K562 (cell line): ENCODE measurements around the gene SCN4B. TPM values are rescaled to one million over a fixed set of nuclear protein-coding genes. Genes with fewer than 3 reads are reported as not detected.

Experiments used
- ILK ChIP-seq: fragments of 450-650 bp; IDR thresholded peaks from 2 replicates; pipeline ENCODE4 v1.6.1; 2016; ENCODE audit warnings: missing genetic modification characterization, low read depth, mild to moderate bottlenecking, missing compliant biosample characterization, moderate library complexity, borderline replicate concordance
- IRF2 ChIP-seq: sonication (generic); formaldehyde crosslinking; IDR thresholded peaks from 2 replicates; pipeline ENCODE4 v1.8.1; 2022; ENCODE audit warnings: mild to moderate bottlenecking, missing genetic modification reagents
- MLLT1 ChIP-seq, 2 experiments: fragments of 450-650 bp; IDR thresholded peaks; 2 replicates each; pipeline ENCODE4 v1.6.1; 2016
- PBX2 ChIP-seq, 2 experiments: IDR thresholded peaks in 1 of 2; conservative IDR thresholded peaks in 1 of 2; 2 replicates each; pipeline ENCODE4 v1.6.1; 2016; ENCODE audit warnings: low read depth in 2 of 2, mild to moderate bottlenecking in 1 of 2, missing compliant biosample characterization in 1 of 2, missing genetic modification characterization in 1 of 2, moderate library complexity in 1 of 2
- PRPF4 ChIP-seq: fragments of 200-400 bp; formaldehyde crosslinking; IDR thresholded peaks from one replicate; pipeline ENCODE4 v1.6.1; 2017; ENCODE audit warnings: low read length, low read depth, mild to moderate bottlenecking; ENCODE audit not compliant: insufficient read depth, poor library complexity, severe bottlenecking
- SIN3A ChIP-seq, 2 experiments: fragments of 150-350 bp in 1 of 2; IDR thresholded peaks; 2 replicates each; pipeline ENCODE4 v1.6.1; 2011 to 2016; ENCODE audit warnings: borderline replicate concordance in 2 of 2, low read depth in 2 of 2, low read length in 2 of 2, mild to moderate bottlenecking in 2 of 2, moderate library complexity in 2 of 2; ENCODE audit not compliant: control insufficient read depth in 1 of 2
- TEAD2 ChIP-seq: fragments of 450-650 bp; IDR thresholded peaks from 2 replicates; pipeline ENCODE4 v1.6.1; 2016; ENCODE audit warnings: missing genetic modification characterization, control low read depth, missing compliant biosample characterization
- ZKSCAN1 ChIP-seq: fragments of 150-350 bp; IDR thresholded peaks from 2 replicates; pipeline ENCODE4 v1.6.1; 2016; ENCODE audit warnings: low read depth, low read length
- polyA plus RNA-seq, 8 experiments: library from polyadenylated mRNA; depleted of rRNA in 4 of 8; stranded (reverse) in 5 of 8; unstranded in 3 of 8; fragments of >200 nt; fragmentation: Nextera tagmentation in 2 of 8; fragmentation: Illumina TruSeq in 1 of 8; extraction: Ambion mirVana in 2 of 8; extraction: Trizol in 1 of 8; gene quantifications; 2 replicates each; pipeline versions ENCODE4 v1.2.1 to v1.2.3, GENCODE V29; 2011 to 2014; ENCODE audit warnings: inconsistent platforms in 1 of 8, missing spikeins in 1 of 8
- total RNA-seq, 7 experiments: library from RNA; depleted of rRNA in 6 of 7; stranded (reverse); fragments of >200 nt in 6 of 7; fragmentation: Illumina TruSeq in 2 of 7; extraction: Trizol in 2 of 7; gene quantifications; 2 replicates each; pipeline versions ENCODE4 v1.2.1 to v1.2.3, GENCODE V29; 2011 to 2021; ENCODE audit warnings: low replicate concordance in 1 of 7
- TF ChIP-seq, protein P1 (sequence below): fragments of 250-450 bp; sonication (Bioruptor Pico); IDR thresholded peaks from 2 replicates; pipeline ENCODE4 v1.4.0; 2020; ENCODE audit warnings: mild to moderate bottlenecking, moderate library complexity, borderline replicate concordance
- TF ChIP-seq, protein P2 (sequence below): fragments of 250-450 bp; sonication (Bioruptor Pico); IDR thresholded peaks from 2 replicates; pipeline ENCODE4 v1.5.0; 2021; ENCODE audit warnings: mild to moderate bottlenecking, borderline replicate concordance
- TF ChIP-seq, protein P3 (sequence below), 2 experiments: fragments of 450-650 bp in 1 of 2; sonication (generic) in 1 of 2; formaldehyde crosslinking; conservative IDR thresholded peaks; 2 replicates each; pipeline versions ENCODE4 v1.4.0 to v1.8.1; 2020 to 2022; ENCODE audit warnings: mild to moderate bottlenecking in 1 of 2, missing genetic modification reagents in 1 of 2
- TF ChIP-seq, protein P4 (sequence below): fragments of 250-450 bp; sonication (Bioruptor Pico); IDR thresholded peaks from 2 replicates; pipeline ENCODE4 v1.9.0; 2021; ENCODE audit warnings: mild to moderate bottlenecking

SCN4B gene
- total and polyA plus RNA-seq, 9 of the 15 experiments (the other 6 are each of a cell fraction or from before 2014, with no cell fraction given) = 0.03 TPM; not detected in 8

DNA sequence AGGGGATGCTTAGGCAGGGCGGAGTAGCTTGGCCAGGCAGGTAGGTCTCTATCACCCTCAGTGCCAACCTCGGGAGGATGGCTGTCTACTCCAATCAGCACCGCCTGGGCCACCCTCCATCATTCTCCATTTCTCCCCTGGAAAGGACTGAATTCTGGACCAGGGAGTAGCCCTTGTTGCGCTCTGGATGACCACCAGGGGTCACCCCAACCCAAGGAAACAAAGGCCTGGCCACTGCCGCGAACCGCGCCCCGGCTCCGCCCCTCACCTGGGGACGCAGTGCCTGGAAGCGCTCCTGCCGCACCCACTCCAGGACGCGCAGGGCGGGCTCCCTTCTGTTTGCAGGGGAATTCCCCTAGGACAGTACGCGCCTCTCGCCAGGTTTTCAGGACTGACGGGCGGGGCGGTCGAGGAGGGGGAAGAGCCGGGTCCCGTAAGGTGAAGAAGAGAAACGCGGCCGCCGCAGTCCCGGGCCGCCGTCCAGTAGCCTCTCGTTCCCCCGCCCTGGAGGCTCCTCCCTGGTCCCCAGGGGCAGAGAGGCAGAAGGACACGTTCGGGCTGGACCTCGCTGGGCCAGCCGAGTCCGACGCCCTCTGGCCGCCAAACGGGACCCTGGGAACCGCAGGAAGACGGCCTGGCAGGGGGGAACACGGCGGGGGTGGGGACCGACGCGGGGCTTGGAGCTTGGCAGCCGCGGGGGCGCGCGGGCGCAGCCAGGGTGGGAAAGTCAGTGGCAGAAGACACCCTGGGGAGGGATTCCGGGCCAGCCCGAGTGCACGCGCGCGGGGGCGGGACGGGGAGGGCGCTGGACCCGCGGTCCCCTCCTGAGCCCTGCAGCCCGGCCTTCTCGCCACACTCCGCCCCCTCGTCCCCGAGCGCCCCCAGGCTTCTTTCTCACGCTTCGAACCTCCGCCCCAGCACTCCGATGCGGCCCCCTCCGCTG is 7.1 kb downstream of the SCN4B start (continued):
- no peak for TF ChIP-seq ZKSCAN1
- TF ChIP-seq, protein P1, sequence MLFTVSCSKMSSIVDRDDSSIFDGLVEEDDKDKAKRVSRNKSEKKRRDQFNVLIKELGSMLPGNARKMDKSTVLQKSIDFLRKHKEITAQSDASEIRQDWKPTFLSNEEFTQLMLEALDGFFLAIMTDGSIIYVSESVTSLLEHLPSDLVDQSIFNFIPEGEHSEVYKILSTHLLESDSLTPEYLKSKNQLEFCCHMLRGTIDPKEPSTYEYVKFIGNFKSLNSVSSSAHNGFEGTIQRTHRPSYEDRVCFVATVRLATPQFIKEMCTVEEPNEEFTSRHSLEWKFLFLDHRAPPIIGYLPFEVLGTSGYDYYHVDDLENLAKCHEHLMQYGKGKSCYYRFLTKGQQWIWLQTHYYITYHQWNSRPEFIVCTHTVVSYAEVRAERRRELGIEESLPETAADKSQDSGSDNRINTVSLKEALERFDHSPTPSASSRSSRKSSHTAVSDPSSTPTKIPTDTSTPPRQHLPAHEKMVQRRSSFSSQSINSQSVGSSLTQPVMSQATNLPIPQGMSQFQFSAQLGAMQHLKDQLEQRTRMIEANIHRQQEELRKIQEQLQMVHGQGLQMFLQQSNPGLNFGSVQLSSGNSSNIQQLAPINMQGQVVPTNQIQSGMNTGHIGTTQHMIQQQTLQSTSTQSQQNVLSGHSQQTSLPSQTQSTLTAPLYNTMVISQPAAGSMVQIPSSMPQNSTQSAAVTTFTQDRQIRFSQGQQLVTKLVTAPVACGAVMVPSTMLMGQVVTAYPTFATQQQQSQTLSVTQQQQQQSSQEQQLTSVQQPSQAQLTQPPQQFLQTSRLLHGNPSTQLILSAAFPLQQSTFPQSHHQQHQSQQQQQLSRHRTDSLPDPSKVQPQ (CRISPR knock-in tag) = no peak
- TF ChIP-seq SIN3A (IDR thresholded peaks at IDR 0.05; ENCODE audit: borderline replicate concordance in 2 of 2, control insufficient read depth in 1 of 2, low read depth in 2 of 2, low read length in 2 of 2) = no peak; a peak in 1 of 4 replicates
- no peak for TF ChIP-seq PBX2 (CRISPR knock-in tag; IDR thresholded peaks at IDR 0.05; ENCODE audit: low read depth)
- TF ChIP-seq PBX2 (tag; conservative IDR thresholded peaks at IDR 0.05; ENCODE audit: low read depth) = no peak
- TF ChIP-seq TEAD2 (tag) = no peak
- no peak for TF ChIP-seq MLLT1 (IDR thresholded peaks at IDR 0.05)
- TF ChIP-seq, protein P2, sequence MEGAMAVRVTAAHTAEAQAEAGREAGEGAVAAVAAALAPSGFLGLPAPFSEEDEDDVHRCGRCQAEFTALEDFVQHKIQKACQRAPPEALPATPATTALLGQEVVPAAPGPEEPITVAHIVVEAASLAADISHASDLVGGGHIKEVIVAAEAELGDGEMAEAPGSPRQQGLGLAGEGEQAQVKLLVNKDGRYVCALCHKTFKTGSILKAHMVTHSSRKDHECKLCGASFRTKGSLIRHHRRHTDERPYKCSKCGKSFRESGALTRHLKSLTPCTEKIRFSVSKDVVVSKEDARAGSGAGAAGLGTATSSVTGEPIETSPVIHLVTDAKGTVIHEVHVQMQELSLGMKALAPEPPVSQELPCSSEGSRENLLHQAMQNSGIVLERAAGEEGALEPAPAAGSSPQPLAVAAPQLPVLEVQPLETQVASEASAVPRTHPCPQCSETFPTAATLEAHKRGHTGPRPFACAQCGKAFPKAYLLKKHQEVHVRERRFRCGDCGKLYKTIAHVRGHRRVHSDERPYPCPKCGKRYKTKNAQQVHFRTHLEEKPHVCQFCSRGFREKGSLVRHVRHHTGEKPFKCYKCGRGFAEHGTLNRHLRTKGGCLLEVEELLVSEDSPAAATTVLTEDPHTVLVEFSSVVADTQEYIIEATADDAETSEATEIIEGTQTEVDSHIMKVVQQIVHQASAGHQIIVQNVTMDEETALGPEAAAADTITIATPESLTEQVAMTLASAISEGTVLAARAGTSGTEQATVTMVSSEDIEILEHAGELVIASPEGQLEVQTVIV (CRISPR knock-in tag) = no peak
- TF ChIP-seq, protein P3, sequence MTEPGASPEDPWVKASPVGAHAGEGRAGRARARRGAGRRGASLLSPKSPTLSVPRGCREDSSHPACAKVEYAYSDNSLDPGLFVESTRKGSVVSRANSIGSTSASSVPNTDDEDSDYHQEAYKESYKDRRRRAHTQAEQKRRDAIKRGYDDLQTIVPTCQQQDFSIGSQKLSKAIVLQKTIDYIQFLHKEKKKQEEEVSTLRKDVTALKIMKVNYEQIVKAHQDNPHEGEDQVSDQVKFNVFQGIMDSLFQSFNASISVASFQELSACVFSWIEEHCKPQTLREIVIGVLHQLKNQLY (CRISPR knock-in tag; conservative IDR thresholded peaks at IDR 0.05) = no peak
- no peak for TF ChIP-seq ILK (tag)
- TF ChIP-seq PRPF4 = no peak
- TF ChIP-seq IRF2 (CRISPR knock-in tag) = no peak
- TF ChIP-seq, protein P4, sequence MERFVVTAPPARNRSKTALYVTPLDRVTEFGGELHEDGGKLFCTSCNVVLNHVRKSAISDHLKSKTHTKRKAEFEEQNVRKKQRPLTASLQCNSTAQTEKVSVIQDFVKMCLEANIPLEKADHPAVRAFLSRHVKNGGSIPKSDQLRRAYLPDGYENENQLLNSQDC (CRISPR knock-in tag) = no peak
